ENCODE data around the gene RBM5.

- TF ChIP-seq, protein P1, sequence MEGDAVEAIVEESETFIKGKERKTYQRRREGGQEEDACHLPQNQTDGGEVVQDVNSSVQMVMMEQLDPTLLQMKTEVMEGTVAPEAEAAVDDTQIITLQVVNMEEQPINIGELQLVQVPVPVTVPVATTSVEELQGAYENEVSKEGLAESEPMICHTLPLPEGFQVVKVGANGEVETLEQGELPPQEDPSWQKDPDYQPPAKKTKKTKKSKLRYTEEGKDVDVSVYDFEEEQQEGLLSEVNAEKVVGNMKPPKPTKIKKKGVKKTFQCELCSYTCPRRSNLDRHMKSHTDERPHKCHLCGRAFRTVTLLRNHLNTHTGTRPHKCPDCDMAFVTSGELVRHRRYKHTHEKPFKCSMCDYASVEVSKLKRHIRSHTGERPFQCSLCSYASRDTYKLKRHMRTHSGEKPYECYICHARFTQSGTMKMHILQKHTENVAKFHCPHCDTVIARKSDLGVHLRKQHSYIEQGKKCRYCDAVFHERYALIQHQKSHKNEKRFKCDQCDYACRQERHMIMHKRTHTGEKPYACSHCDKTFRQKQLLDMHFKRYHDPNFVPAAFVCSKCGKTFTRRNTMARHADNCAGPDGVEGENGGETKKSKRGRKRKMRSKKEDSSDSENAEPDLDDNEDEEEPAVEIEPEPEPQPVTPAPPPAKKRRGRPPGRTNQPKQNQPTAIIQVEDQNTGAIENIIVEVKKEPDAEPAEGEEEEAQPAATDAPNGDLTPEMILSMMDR (IDR thresholded peaks at IDR 0.05 in 2 of 3, conservative IDR thresholded peaks at IDR 0.05 in 1 of 3; ENCODE audit: borderline replicate concordance in 1 of 3, insufficient read depth in 1 of 3, low read depth in 2 of 3, low read length in 2 of 3) = no peak
- TF ChIP-seq RAD21 (IDR thresholded peaks at IDR 0.05; ENCODE audit: low read depth) = no peak
- TF ChIP-seq EZH2phosphoT487 (IDR thresholded peaks at IDR 0.05; ENCODE audit: borderline replicate concordance) = no peak
- no peak for TF ChIP-seq CBX3 (IDR thresholded peaks at IDR 0.05; ENCODE audit: low read depth)
- no peak for TF ChIP-seq POLR2A (IDR thresholded peaks at IDR 0.05; ENCODE audit: borderline replicate concordance, extremely low read depth, insufficient read depth, insufficient read length)
Observed at GRCh38 chr3:50117120-50117519, 28.4 kb downstream of the RBM5 start.
